ENCODE measurements around the gene CRYM. TPM values are rescaled to one million over a fixed set of nuclear protein-coding genes. Genes with fewer than 3 reads are reported as not detected.
"Not testable (repeated sequence)": the region's sequence is repeated elsewhere in the genome, so short reads cannot be mapped to it uniquely, and the experiment has no call there.

The CRYM gene
- total RNA-seq, 2 experiments from 2014 or later, result not detected

GRCh38 chr16:21301895-21302291 is 23.8 kb upstream of the CRYM start:
- no peaks in the 10 kb centered on the region for H3K36me3 Mint-ChIP-seq (ENCODE audit: low read depth)
- peak overlapping the region; percentile 90 for H3K4me3 Mint-ChIP-seq
- CTCF ChIA-PET, result interaction anchor here (1.1 to 4.1 kb wide), 5 partner anchors 11 to 1373 kb away, joined by 3 to 42 read pairs (median 7); partner anchors contain the start of gene LDAF1
- no peak overlapping the region for H3K27ac Mint-ChIP-seq
- no peaks in the 10 kb centered on the region for H3K9me3 Mint-ChIP-seq
- peaks cover 20% of the 10 kb centered on the region for H3K4me1 Mint-ChIP-seq (ENCODE audit: low read depth)
- no peak for DNase-seq
- peaks cover 10% of the 10 kb centered on the region for H3K27me3 Mint-ChIP-seq (ENCODE audit: low read depth)
- intact Hi-C loops (cut with micrococcal nuclease), result loop anchor here (2.0 to 5.0 kb wide), 3 partner anchors 253 to 1070 kb away; partner anchors contain the start of genes CDR2, DCUN1D3 and LYRM1

- H3K36me3 Mint-ChIP-seq (ENCODE audit: low read depth), result no peaks in the 10 kb centered on the region
- CTCF ChIA-PET, result interaction anchor here (0.6 to 4.1 kb wide), 10 partner anchors 11 to 1374 kb away, joined by 3 to 42 read pairs (median 4); partner anchors contain the start of gene LDAF1
- peaks cover 20% of the 10 kb centered on the region for H3K4me1 Mint-ChIP-seq (ENCODE audit: low read depth)
- peaks cover 11% of the 10 kb centered on the region for H3K27me3 Mint-ChIP-seq (ENCODE audit: low read depth)
- intact Hi-C loops (cut with micrococcal nuclease), result loop anchor here (2.0 to 5.0 kb wide), 3 partner anchors 253 to 1071 kb away; partner anchors contain the start of genes CDR2, DCUN1D3 and LYRM1
- peak; percentile 65 for DNase-seq
- H3K27ac Mint-ChIP-seq, result no peak overlapping the region
- no peaks in the 10 kb centered on the region for H3K9me3 Mint-ChIP-seq
- peak overlapping the region; percentile 90 for H3K4me3 Mint-ChIP-seq
These were observed 23.2 kb upstream of the CRYM start for GRCh38 chr16:21301168-21301894.

- intact Hi-C loops (cut with micrococcal nuclease), result loop anchor here (1.0 to 5.0 kb wide), 8 partner anchors 22 to 1072 kb away; partner anchors contain the start of genes CDR2, CRYM, DCUN1D3 and LDAF1
- Mint-ChIP-seq H3K27ac (no peak overlapping the region), H3K4me1 (ENCODE audit: low read depth) (peaks cover 20% of the 10 kb centered on the region), H3K36me3 (ENCODE audit: low read depth) (no peaks in the 10 kb centered on the region), H3K27me3 (ENCODE audit: low read depth) (peaks cover 17% of the 10 kb centered on the region), H3K4me3 (peak overlapping the region; percentile 90), H3K9me3 (no peaks in the 10 kb centered on the region)
- DNase-seq, result peak; percentile 86
- CTCF ChIA-PET, result interaction anchor here (0.6 to 4.1 kb wide), 12 partner anchors 18 to 1375 kb away, joined by 3 to 42 read pairs (median 4); partner anchors contain the start of gene LDAF1
These were observed 22.4 kb upstream of the CRYM start for GRCh38 chr16:21300309-21301167.

- intact Hi-C loops (cut with micrococcal nuclease); H3K4me3 Mint-ChIP-seq; H3K27ac Mint-ChIP-seq; H3K9me3 Mint-ChIP-seq; H3K36me3 Mint-ChIP-seq (ENCODE audit: low read depth); DNase-seq; CTCF ChIA-PET; H3K4me1 Mint-ChIP-seq (ENCODE audit: low read depth): not testable (repeated sequence)
- peaks cover 31% of the 10 kb centered on the region for H3K27me3 Mint-ChIP-seq (ENCODE audit: low read depth)
These were observed 11.7 kb upstream of the CRYM start for GRCh38 chr16:21289789-21290188.

GRCh38 chr16:21285314-21285713 is 7.2 kb upstream of the CRYM start:
- no peak overlapping the region for H3K27ac Mint-ChIP-seq
- CTCF ChIA-PET, result interaction anchor here (0.9 kb wide), 1 partner anchor 97 kb away, joined by 3 read pairs; no protein-coding TSS in a partner anchor
- H3K4me3 Mint-ChIP-seq, result no peak overlapping the region
- intact Hi-C loops (cut with micrococcal nuclease), result no loop called here
- H3K9me3 Mint-ChIP-seq, result peaks cover 3% of the 10 kb centered on the region
- no peak for DNase-seq
- peaks cover 47% of the 10 kb centered on the region for H3K27me3 Mint-ChIP-seq (ENCODE audit: low read depth)
- peaks cover 5% of the 10 kb centered on the region for H3K4me1 Mint-ChIP-seq (ENCODE audit: low read depth)
- no peaks in the 10 kb centered on the region for H3K36me3 Mint-ChIP-seq (ENCODE audit: low read depth)

- no peak for DNase-seq
- Mint-ChIP-seq H3K36me3 (ENCODE audit: low read depth) (no peaks in the 10 kb centered on the region), H3K9me3 (peaks cover 3% of the 10 kb centered on the region), H3K27me3 (ENCODE audit: low read depth) (peaks cover 49% of the 10 kb centered on the region), H3K4me1 (ENCODE audit: low read depth) (peaks cover 5% of the 10 kb centered on the region), H3K27ac (no peak overlapping the region), H3K4me3 (no peak overlapping the region)
- CTCF ChIA-PET, result no interaction called here
- intact Hi-C loops (cut with micrococcal nuclease), result no loop called here
These were observed 6.3 kb upstream of the CRYM start for GRCh38 chr16:21284414-21284813.

- H3K27me3 Mint-ChIP-seq (ENCODE audit: low read depth), result peaks cover 54% of the 10 kb centered on the region
- H3K4me3 Mint-ChIP-seq, result peak overlapping the region; percentile 28
- no peaks in the 10 kb centered on the region for H3K36me3 Mint-ChIP-seq (ENCODE audit: low read depth)
- H3K9me3 Mint-ChIP-seq, result peaks cover under 1% of the 10 kb centered on the region
- peaks cover 5% of the 10 kb centered on the region for H3K4me1 Mint-ChIP-seq (ENCODE audit: low read depth)
- DNase-seq, result no peak
- intact Hi-C loops (cut with micrococcal nuclease), result no loop called here
- CTCF ChIA-PET, result no interaction called here
- no peak overlapping the region for H3K27ac Mint-ChIP-seq
These were observed 5.6 kb upstream of the CRYM start for GRCh38 chr16:21283521-21284289.

GRCh38 chr16:21281698-21282389 is 3.8 kb upstream of the CRYM start:
- H3K4me3 Mint-ChIP-seq, result no peak overlapping the region
- H3K36me3 Mint-ChIP-seq (ENCODE audit: low read depth), result no peaks in the 10 kb centered on the region
- peaks cover 8% of the 10 kb centered on the region for H3K4me1 Mint-ChIP-seq (ENCODE audit: low read depth)
- CTCF ChIA-PET, result no interaction called here
- H3K27me3 Mint-ChIP-seq (ENCODE audit: low read depth), result peaks cover 63% of the 10 kb centered on the region
- no peak overlapping the region for H3K27ac Mint-ChIP-seq
- intact Hi-C loops (cut with micrococcal nuclease), result no loop called here
- no peaks in the 10 kb centered on the region for H3K9me3 Mint-ChIP-seq
- no peak for DNase-seq

GRCh38 chr16:21279501-21279900 is 1.4 kb upstream of the CRYM start:
- Mint-ChIP-seq H3K27me3 (ENCODE audit: low read depth) (peaks cover 71% of the 10 kb centered on the region), H3K36me3 (ENCODE audit: low read depth) (no peaks in the 10 kb centered on the region), H3K27ac (no peak overlapping the region), H3K4me1 (ENCODE audit: low read depth) (peaks cover 8% of the 10 kb centered on the region), H3K9me3 (no peaks in the 10 kb centered on the region), H3K4me3 (no peak overlapping the region)
- intact Hi-C loops (cut with micrococcal nuclease), result no loop called here
- no peak for DNase-seq
- CTCF ChIA-PET, result interaction anchor here (1.2 kb wide), 1 partner anchor 93 kb away, joined by 3 read pairs; no protein-coding TSS in a partner anchor

- no peak for DNase-seq
- Mint-ChIP-seq H3K4me3 (no peak overlapping the region), H3K27me3 (ENCODE audit: low read depth) (peaks cover 62% of the 10 kb centered on the region), H3K9me3 (no peaks in the 10 kb centered on the region), H3K27ac (no peak overlapping the region), H3K36me3 (ENCODE audit: low read depth) (no peaks in the 10 kb centered on the region), H3K4me1 (ENCODE audit: low read depth) (peaks cover 3% of the 10 kb centered on the region)
- CTCF ChIA-PET, result interaction anchor here (0.9 to 1.5 kb wide), 8 partner anchors 24 to 120 kb away, joined by 3 to 9 read pairs (median 4); partner anchors contain the start of gene LDAF1
- intact Hi-C loops (cut with micrococcal nuclease), result no loop called here
These were observed 804 bp downstream of the CRYM start for GRCh38 chr16:21277045-21277926.
